Osteoblast (primary cell): ENCODE measurements around the gene NTRK1. TPM values are rescaled to one million over a fixed set of nuclear protein-coding genes. Genes with fewer than 3 reads are reported as not detected.

Source experiments
- DNase-seq: peaks from one replicate; pipeline ENCODE4 v3.0.0; 2011; ENCODE audit warnings: low spot score, mixed read lengths; ENCODE audit not compliant: insufficient read length; ENCODE audit errors: missing footprints
- H2AFZ ChIP-seq: 2 replicates; pipeline ENCODE4 v1.6.0; 2011; ENCODE audit warnings: mild to moderate bottlenecking, low read length
- H3K27ac ChIP-seq: 2 replicates; pipeline ENCODE4 v1.5.1; 2011; ENCODE audit warnings: mild to moderate bottlenecking, low read depth, low read length, moderate library complexity
- H3K27me3 ChIP-seq: 2 replicates; pipeline ENCODE4 v1.6.0; 2012; ENCODE audit warnings: mild to moderate bottlenecking, control low read depth, inconsistent platforms, low read length, moderate library complexity; ENCODE audit not compliant: insufficient read depth
- H3K36me3 ChIP-seq: 2 replicates; pipeline ENCODE4 v1.5.1; 2011; ENCODE audit warnings: mild to moderate bottlenecking, low read length, control low read depth, moderate library complexity; ENCODE audit not compliant: insufficient read depth
- H3K4me1 ChIP-seq: 2 replicates; pipeline ENCODE4 v1.5.1; 2011; ENCODE audit warnings: mild to moderate bottlenecking, low read length, control low read depth, moderate library complexity; ENCODE audit not compliant: insufficient read depth
- H3K4me2 ChIP-seq: 2 replicates; pipeline ENCODE4 v1.6.0; 2011; ENCODE audit warnings: mild to moderate bottlenecking, low read length; ENCODE audit not compliant: insufficient read depth
- H3K4me3 ChIP-seq: fragments of 200-600 bp; sonication (generic); 3 replicates; pipeline ENCODE4 v1.5.1; 2012; ENCODE audit warnings: mild to moderate bottlenecking, low read length, inconsistent platforms; ENCODE audit not compliant: insufficient read depth
- H3K79me2 ChIP-seq: 2 replicates; pipeline ENCODE4 v1.6.0; 2012; ENCODE audit warnings: mild to moderate bottlenecking, low read length, control low read depth, inconsistent platforms; ENCODE audit not compliant: insufficient read depth
- H3K9me3 ChIP-seq: 2 replicates; pipeline ENCODE4 v1.5.1; 2011; ENCODE audit warnings: low read depth, low read length, control low read depth
- H4K20me1 ChIP-seq: 2 replicates; pipeline ENCODE4 v1.6.0; 2012; ENCODE audit warnings: mild to moderate bottlenecking, low read length, control low read depth; ENCODE audit not compliant: insufficient read depth
- total RNA-seq: library from RNA; depleted of rRNA; stranded (reverse); fragments of >200 nt; gene quantifications from 2 replicates; pipeline ENCODE4 v1.2.3, GENCODE V29; 2012
- TF ChIP-seq, protein P1 (sequence below): IDR thresholded peaks from 2 replicates; pipeline ENCODE4 v1.5.1; 2011; ENCODE audit warnings: mild to moderate bottlenecking, low read depth, low read length, moderate library complexity; ENCODE audit errors: extremely low read depth

The NTRK1 gene
- total RNA-seq, 1 donor, result 0.36 TPM

DNA sequence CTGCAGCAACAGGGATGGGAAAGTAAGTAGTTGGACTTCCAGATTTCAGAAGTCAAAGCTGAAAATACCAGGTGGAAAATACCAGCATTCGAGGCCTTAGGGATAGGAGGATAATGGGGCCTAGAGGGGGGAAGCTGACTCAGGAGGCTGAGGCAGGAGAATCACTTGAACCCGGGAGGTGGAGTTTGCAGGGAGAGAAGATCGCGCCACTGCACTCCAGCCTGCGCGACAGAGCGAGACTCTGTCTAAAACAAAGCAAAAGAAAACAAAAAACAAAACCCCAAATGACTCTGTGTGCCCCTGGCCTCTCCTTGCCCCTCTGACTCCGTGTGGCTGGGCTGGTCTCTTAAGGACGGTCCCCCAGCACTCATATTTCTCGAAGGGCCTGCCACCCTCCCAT is 47.4 kb upstream of the NTRK1 start:
- Histone ChIP-seq H2AFZ (peak overlapping the region; percentile 85), H3K4me2 (peak overlapping the region; percentile 90)
- TF ChIP-seq, protein P1, sequence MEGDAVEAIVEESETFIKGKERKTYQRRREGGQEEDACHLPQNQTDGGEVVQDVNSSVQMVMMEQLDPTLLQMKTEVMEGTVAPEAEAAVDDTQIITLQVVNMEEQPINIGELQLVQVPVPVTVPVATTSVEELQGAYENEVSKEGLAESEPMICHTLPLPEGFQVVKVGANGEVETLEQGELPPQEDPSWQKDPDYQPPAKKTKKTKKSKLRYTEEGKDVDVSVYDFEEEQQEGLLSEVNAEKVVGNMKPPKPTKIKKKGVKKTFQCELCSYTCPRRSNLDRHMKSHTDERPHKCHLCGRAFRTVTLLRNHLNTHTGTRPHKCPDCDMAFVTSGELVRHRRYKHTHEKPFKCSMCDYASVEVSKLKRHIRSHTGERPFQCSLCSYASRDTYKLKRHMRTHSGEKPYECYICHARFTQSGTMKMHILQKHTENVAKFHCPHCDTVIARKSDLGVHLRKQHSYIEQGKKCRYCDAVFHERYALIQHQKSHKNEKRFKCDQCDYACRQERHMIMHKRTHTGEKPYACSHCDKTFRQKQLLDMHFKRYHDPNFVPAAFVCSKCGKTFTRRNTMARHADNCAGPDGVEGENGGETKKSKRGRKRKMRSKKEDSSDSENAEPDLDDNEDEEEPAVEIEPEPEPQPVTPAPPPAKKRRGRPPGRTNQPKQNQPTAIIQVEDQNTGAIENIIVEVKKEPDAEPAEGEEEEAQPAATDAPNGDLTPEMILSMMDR, result no peak

GRCh38 chr1:156813750-156814570 is 46.7 kb upstream of the NTRK1 start:
- Histone ChIP-seq H3K9me3 (no peaks in the 10 kb centered on the region), H3K36me3 (no peaks in the 10 kb centered on the region), H3K4me1 (peaks cover 35% of the 10 kb centered on the region), H3K4me3 (peak overlapping the region; percentile 73), H3K79me2 (no peaks in the 10 kb centered on the region), H3K27ac (peak overlapping the region; percentile 39), H2AFZ (peak overlapping the region; percentile 85), H3K4me2 (peak overlapping the region; percentile 90), H3K27me3 (no peaks in the 10 kb centered on the region), H4K20me1 (no peaks in the 10 kb centered on the region)
- TF ChIP-seq, protein P1, result peak; percentile 43
- peak; percentile 94 for DNase-seq

More for the DNA sequence above, 47.4 kb upstream of the NTRK1 start:
- H4K20me1 ChIP-seq, result no peaks in the 10 kb centered on the region
- H3K4me1 ChIP-seq, result peaks cover 35% of the 10 kb centered on the region
- no peak for DNase-seq
- peak overlapping the region; percentile 73 for H3K4me3 ChIP-seq
- no peaks in the 10 kb centered on the region for H3K9me3 ChIP-seq
- no peaks in the 10 kb centered on the region for H3K36me3 ChIP-seq
- no peaks in the 10 kb centered on the region for H3K27me3 ChIP-seq
- peak overlapping the region; percentile 39 for H3K27ac ChIP-seq
- no peaks in the 10 kb centered on the region for H3K79me2 ChIP-seq

DNA sequence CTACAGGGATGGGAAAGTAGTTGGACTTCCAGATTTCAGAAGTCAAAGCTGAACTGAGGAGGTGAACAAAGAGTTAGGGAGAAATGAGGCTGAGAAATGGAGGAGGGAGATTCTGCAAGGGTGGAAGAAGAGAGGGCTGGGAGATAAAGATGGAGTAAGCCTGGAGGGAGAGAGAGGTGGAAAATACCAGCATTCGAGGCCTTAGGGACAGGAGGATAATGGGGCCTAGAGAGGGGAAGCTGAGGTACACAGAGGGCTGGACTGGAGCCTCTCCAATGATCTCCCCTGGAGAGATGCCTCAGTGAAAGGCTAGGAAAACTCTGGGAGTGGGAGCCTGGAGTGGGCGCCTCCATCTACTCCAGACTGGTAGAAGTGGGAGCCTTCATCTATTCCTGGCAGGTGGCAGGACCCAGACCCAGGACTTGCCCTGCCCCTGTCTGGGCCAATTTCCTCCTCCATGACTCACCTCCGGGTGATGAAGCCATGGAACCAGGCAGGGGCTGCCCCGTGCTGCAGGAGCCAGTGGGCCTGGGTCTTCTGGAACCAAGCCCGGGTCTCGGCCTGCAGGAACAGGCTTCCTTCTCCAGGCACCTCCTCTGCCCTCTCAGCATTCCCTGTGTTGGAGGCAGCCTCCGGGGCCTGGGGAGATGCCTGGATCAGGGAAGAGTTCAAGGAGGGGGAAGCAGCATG is 45.9 kb upstream of the NTRK1 start:
- Histone ChIP-seq H2AFZ (no peak overlapping the region), H3K4me2 (no peak overlapping the region), H3K4me3 (no peak overlapping the region), H3K79me2 (no peaks in the 10 kb centered on the region), H3K27me3 (no peaks in the 10 kb centered on the region), H4K20me1 (no peaks in the 10 kb centered on the region), H3K36me3 (no peaks in the 10 kb centered on the region), H3K4me1 (peaks cover 35% of the 10 kb centered on the region), H3K27ac (peak overlapping the region; percentile 13), H3K9me3 (no peaks in the 10 kb centered on the region)
- TF ChIP-seq, protein P1, result no peak
- no peak for DNase-seq

GRCh38 chr1:156815307-156815826 is 45.3 kb upstream of the NTRK1 start:
- H3K9me3 ChIP-seq, result no peaks in the 10 kb centered on the region
- no peaks in the 10 kb centered on the region for H3K79me2 ChIP-seq
- no peak overlapping the region for H3K4me3 ChIP-seq
- no peaks in the 10 kb centered on the region for H4K20me1 ChIP-seq
- H3K4me2 ChIP-seq, result no peak overlapping the region
- H3K27ac ChIP-seq, result peak overlapping the region; percentile 43
- peaks cover 35% of the 10 kb centered on the region for H3K4me1 ChIP-seq
- H2AFZ ChIP-seq, result no peak overlapping the region
- H3K27me3 ChIP-seq, result no peaks in the 10 kb centered on the region
- H3K36me3 ChIP-seq, result no peaks in the 10 kb centered on the region
- DNase-seq, result peak; percentile 97
- TF ChIP-seq, protein P1, result peak; percentile 22
